ENCODE measurements around the gene TEX48. TPM values are rescaled to one million over a fixed set of nuclear protein-coding genes. Genes with fewer than 3 reads are reported as not detected.

TEX48 gene
- total RNA-seq, 2 donors from 2014 or later = not detected

- TF ChIP-seq, protein P1, sequence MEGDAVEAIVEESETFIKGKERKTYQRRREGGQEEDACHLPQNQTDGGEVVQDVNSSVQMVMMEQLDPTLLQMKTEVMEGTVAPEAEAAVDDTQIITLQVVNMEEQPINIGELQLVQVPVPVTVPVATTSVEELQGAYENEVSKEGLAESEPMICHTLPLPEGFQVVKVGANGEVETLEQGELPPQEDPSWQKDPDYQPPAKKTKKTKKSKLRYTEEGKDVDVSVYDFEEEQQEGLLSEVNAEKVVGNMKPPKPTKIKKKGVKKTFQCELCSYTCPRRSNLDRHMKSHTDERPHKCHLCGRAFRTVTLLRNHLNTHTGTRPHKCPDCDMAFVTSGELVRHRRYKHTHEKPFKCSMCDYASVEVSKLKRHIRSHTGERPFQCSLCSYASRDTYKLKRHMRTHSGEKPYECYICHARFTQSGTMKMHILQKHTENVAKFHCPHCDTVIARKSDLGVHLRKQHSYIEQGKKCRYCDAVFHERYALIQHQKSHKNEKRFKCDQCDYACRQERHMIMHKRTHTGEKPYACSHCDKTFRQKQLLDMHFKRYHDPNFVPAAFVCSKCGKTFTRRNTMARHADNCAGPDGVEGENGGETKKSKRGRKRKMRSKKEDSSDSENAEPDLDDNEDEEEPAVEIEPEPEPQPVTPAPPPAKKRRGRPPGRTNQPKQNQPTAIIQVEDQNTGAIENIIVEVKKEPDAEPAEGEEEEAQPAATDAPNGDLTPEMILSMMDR (IDR thresholded peaks at IDR 0.05) = no peak
Measured at GRCh38 chr9:114652776-114653555, 29.0 kb downstream of the TEX48 start.

GRCh38 chr9:114643896-114644295 lies 38.1 kb downstream of the TEX48 start:
- H3K36me3 ChIP-seq = no peaks in the 10 kb centered on the region
- no peak overlapping the region for H3K9ac ChIP-seq (ENCODE audit: low read depth in 2 of 2, low read length in 2 of 2)
- no peaks in the 10 kb centered on the region for H3K4me1 ChIP-seq
- TF ChIP-seq, protein P1 (IDR thresholded peaks at IDR 0.05) = no peak
- no peak overlapping the region for H3K27ac ChIP-seq
- no peak overlapping the region for H3K4me3 ChIP-seq
- DNase-seq = no peak
- intact Hi-C loops (cut with DNase I) = no loop called here
- no peaks in the 10 kb centered on the region for H3K27me3 ChIP-seq
- H3K9me3 ChIP-seq = no peaks in the 10 kb centered on the region

More at GRCh38 chr9:114652776-114653555, 29.0 kb downstream of the TEX48 start:
- Histone ChIP-seq H3K27ac (no peak overlapping the region), H3K9ac (ENCODE audit: low read depth in 2 of 2, low read length in 2 of 2) (no peak overlapping the region), H3K4me1 (no peaks in the 10 kb centered on the region), H3K9me3 (no peaks in the 10 kb centered on the region), H3K27me3 (no peaks in the 10 kb centered on the region), H3K36me3 (no peaks in the 10 kb centered on the region), H3K4me3 (no peak overlapping the region)
- DNase-seq = no peak
- intact Hi-C loops (cut with DNase I) = loop anchor here (5.0 kb wide), 1 partner anchor 116 kb away; no protein-coding TSS in a partner anchor

DNA sequence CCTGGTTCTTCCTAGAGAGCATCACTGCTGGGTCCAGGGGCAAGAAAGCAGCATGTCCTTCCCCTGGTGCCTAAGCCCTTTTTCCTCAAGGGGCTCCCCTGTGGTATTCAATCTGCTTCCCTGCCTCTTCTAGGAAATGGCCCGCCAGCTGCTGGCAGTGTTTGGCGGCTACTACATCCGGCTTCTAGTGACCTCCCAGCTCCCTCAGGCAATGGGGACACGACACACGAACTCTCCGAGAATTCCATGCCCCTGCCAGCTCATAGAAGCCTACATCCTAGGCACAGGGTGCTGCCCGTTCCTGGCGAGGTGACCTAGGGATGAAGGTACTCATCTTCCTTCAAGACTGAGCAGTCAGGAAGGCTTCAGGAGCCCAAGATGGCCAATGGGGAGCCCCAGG lies 39.0 kb downstream of the TEX48 start:
- Histone ChIP-seq H3K9ac (ENCODE audit: low read depth in 2 of 2, low read length in 2 of 2) (no peak overlapping the region), H3K4me1 (no peaks in the 10 kb centered on the region), H3K4me3 (no peak overlapping the region), H3K9me3 (no peaks in the 10 kb centered on the region), H3K27me3 (no peaks in the 10 kb centered on the region), H3K27ac (no peak overlapping the region), H3K36me3 (no peaks in the 10 kb centered on the region)
- TF ChIP-seq, protein P1 (IDR thresholded peaks at IDR 0.05) = no peak
- intact Hi-C loops (cut with DNase I) = no loop called here
- no peak for DNase-seq

DNA sequence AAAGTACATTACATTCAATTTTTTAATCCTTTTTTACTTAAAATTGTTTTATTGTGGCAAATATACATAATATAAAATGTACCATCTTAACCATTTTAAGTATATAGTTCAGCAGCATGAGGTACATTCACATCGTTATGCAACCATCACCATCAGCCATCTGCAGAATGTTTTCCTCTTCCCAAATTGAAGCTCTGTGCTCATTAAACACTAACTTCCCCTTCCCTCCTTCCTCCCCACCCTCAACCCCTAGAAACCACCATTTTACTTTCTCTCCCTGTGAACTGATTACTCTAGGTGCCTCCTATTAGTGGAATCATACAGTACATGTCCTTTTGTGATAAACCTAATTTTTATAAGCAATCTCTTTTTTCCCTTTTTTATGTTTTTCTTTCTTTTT lies 40.0 kb downstream of the TEX48 start:
- no peak overlapping the region for H3K27ac ChIP-seq
- no peaks in the 10 kb centered on the region for H3K36me3 ChIP-seq

GRCh38 chr9:114638404-114638803 lies 43.6 kb downstream of the TEX48 start:
- Histone ChIP-seq H3K9me3 (no peaks in the 10 kb centered on the region), H3K9ac (ENCODE audit: low read depth in 2 of 2, low read length in 2 of 2) (no peak overlapping the region), H3K27me3 (no peaks in the 10 kb centered on the region), H3K4me3 (no peak overlapping the region), H3K27ac (no peak overlapping the region), H3K4me1 (no peaks in the 10 kb centered on the region), H3K36me3 (no peaks in the 10 kb centered on the region)
- TF ChIP-seq, protein P1 (IDR thresholded peaks at IDR 0.05) = no peak
- intact Hi-C loops (cut with DNase I) = loop anchor here (2.0 kb wide), 1 partner anchor 20 kb away; no protein-coding TSS in a partner anchor
- no peak for DNase-seq

More for the DNA sequence above, 40.0 kb downstream of the TEX48 start:
- H3K9ac ChIP-seq (ENCODE audit: low read depth in 2 of 2, low read length in 2 of 2) = no peak overlapping the region
- no peaks in the 10 kb centered on the region for H3K27me3 ChIP-seq
- no peak for DNase-seq
- TF ChIP-seq, protein P1 (IDR thresholded peaks at IDR 0.05) = no peak
- intact Hi-C loops (cut with DNase I) = no loop called here
- no peak overlapping the region for H3K4me3 ChIP-seq
- H3K4me1 ChIP-seq = no peaks in the 10 kb centered on the region
- no peaks in the 10 kb centered on the region for H3K9me3 ChIP-seq

Data from colonic mucosa (tissue), 4 donors.